NCI-H510A (cell line): ENCODE data around the gene ACSF3.

ENCODE experiments used
- DNase-seq: peaks from one replicate; lab custom pipeline; 2025; lab: John Stamatoyannopoulos, UW

ACSF3 gene

GRCh38 chr16:89093602-89094251, at the start of gene ACSF3:
Gene ACSF3 (plus strand): TSS chr16:89093852. CDS start chr16:89100682, 6,830 bp downstream.
- DNase-seq, result no peak

GRCh38 chr16:89044418-89045180, 49.1 kb upstream of the ACSF3 start:
- DNase-seq, result no peak

- DNase-seq, result no peak
These were observed 48.4 kb upstream of the ACSF3 start for GRCh38 chr16:89045181-89045815.

- no peak for DNase-seq
These were observed 47.8 kb upstream of the ACSF3 start for GRCh38 chr16:89045881-89046280.

- DNase-seq, result no peak
These were observed 47.2 kb upstream of the ACSF3 start for GRCh38 chr16:89046491-89046890.

- no peak for DNase-seq
These were observed 46.1 kb upstream of the ACSF3 start for GRCh38 chr16:89047331-89048089.

- no peak for DNase-seq
These were observed 45.4 kb upstream of the ACSF3 start for GRCh38 chr16:89048090-89048725.

GRCh38 chr16:89048871-89049422, 44.7 kb upstream of the ACSF3 start:
- DNase-seq, result no peak

GRCh38 chr16:89049484-89050118, 44.1 kb upstream of the ACSF3 start:
- DNase-seq, result no peak

- DNase-seq, result no peak
These were observed 43.4 kb upstream of the ACSF3 start for GRCh38 chr16:89050119-89050867.

GRCh38 chr16:89050868-89051311, 42.8 kb upstream of the ACSF3 start:
- no peak for DNase-seq

- DNase-seq, result no peak
These were observed 42.0 kb upstream of the ACSF3 start for GRCh38 chr16:89051521-89052166.

- DNase-seq, result no peak
These were observed 41.3 kb upstream of the ACSF3 start for GRCh38 chr16:89052191-89052889.

GRCh38 chr16:89052890-89053724, 40.5 kb upstream of the ACSF3 start:
- DNase-seq, result no peak

GRCh38 chr16:89053725-89054029, 40.0 kb upstream of the ACSF3 start:
- no peak for DNase-seq

- DNase-seq, result no peak
These were observed 39.4 kb upstream of the ACSF3 start for GRCh38 chr16:89054261-89054661.

GRCh38 chr16:89054714-89055113, 38.9 kb upstream of the ACSF3 start:
- DNase-seq, result no peak

- no peak for DNase-seq
These were observed 38.3 kb upstream of the ACSF3 start for GRCh38 chr16:89055313-89055712.
